Kidney glomerular epithelial cell (primary cell): ENCODE measurements around the gene PGM2L1.
"Not testable (repeated sequence)": the region's sequence is repeated elsewhere in the genome, so short reads cannot be mapped to it uniquely, and the experiment has no call there.

Experiments
- DNase-seq: peaks from one replicate; lab custom pipeline; 2025; lab: John Stamatoyannopoulos, UW

Gene PGM2L1

DNA sequence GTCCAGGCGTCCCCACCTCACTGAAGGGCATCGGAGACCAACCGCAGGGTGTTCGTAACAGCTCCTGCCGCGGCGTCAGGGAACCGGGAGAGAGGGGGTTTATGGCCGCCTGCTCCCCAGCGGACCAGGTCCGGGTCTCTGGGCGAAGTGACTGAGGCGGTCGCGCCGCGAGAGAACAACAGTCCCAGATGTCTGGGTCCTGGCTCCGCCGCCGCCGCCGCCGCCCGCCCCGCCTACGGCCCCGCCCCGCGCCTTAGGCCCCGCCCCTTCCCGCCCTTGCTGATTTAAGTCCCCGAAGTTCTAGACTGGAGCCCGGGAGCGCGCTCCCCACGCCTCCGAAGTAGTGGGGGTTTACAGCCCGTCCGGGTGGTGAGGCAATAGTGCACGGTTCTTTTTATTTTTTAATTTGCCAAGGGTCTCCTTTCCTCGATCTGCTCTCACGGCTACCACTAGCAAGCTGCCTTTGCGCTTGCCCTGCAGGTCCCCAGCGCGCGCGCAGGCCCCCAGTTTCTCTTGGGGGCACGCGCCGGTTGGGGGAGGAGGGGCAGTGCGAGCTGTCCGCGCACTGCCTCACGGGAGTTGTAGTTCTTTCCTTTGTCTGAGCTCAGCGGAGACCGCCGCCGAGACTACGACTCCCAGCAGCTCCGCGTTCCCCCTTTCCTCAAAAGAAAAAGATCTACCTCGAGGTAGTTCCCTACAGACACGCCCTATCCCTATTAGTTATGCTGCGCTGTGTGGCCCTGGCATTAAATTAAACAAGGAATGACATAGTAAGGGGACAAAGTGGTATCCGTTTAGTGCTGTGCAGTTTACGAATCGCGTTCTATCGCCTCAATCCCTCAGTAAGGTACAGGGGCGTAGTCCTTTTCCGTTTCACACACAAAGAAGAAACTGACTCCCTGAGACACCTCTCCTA, at the start of gene PGM2L1:
PGM2L1 (minus strand) TSS at position 190 of the 916 bp plus-strand sequence. CDS start 272 bp downstream, outside the sequence.
- DNase-seq = peak; percentile 94

- DNase-seq = no peak
These were observed 49.5 kb upstream of the PGM2L1 start for GRCh38 chr11:74447720-74448119.

GRCh38 chr11:74446532-74446938, 48.3 kb upstream of the PGM2L1 start:
- no peak for DNase-seq

DNA sequence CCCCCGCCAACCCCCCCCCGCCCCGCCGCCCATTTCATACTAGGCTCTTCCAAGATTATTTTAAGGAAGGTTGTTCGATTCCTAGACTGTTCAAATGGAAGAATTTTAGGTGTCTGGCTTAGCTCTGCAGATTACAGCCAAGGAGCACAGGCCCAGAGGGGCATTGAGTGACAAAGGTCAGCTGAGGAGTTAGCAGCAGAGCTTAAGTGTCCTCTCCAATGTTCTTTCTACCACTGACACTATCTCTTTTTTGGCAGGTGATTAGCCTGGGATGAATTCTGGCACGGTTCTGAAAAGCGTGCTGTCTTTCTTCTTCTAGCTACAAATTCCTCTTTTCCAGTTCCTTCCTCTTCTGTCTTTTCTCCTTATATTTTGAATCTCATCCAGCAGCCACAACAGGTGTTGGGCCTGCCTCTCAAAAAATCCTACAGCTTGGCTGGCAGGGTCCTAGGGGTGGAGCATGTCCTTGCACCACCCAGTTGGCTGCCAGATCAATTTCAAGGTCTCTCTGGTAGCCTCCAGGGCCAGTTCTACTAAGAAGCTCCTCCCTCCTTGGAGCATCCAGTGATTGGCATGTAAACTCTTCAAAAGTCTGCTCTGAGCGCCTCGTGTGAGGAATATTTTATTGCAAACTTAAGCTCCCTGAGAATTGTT, 46.1 kb upstream of the PGM2L1 start:
- no peak for DNase-seq

GRCh38 chr11:74443071-74443864, 45.0 kb upstream of the PGM2L1 start:
- DNase-seq = peak; percentile 65

DNA sequence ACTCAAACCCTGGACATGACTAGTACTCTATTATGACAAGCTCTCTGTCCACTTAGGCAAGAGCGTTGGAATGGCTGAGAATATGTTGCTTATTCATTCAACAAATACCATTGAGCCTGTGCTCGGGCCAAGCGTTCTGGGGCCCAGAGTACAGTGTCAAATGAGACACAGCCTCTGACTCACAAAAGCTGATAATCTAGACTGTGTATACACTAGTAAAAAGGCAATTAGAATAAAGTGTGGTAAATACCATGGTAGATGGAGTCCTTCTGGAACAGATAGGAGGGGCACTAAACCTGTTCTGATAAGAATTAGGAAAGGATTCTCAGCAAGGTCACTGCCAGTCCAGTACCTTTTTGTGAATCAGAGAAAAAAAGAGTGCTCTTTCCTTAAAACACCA, 44.4 kb upstream of the PGM2L1 start:
- DNase-seq = no peak

GRCh38 chr11:74438681-74439080, 40.4 kb upstream of the PGM2L1 start:
- no peak for DNase-seq

DNA sequence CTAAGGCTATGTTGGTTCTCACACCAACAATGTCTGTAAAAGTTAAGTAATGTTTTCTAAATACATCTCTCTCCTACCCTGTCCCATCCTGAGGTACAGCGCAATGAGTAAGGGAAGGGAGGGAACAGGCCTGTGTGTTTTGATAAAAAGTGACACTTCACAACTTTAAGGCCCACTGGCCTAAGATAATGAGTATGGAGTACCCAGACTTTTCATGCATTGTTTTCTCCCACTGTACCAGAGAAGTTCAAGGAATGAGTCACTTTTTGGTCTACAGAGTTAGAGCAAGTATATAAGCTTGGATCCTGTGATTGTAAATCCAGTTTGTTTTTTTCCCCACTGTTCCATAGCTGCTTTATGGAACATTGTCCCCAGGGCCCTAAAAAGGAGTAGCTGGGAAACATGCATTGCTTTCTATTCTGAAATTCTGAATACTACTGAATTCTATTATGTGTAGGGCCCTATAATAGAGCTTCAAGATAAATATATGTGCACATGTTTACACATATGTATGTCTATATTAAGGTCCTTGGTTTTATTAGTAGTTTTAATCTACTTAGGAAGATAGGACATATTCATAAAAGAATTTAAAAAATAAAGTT, 39.3 kb upstream of the PGM2L1 start:
- peak; percentile 72 for DNase-seq

- DNase-seq = no peak
These were observed 36.3 kb upstream of the PGM2L1 start for GRCh38 chr11:74434528-74434927.

DNA sequence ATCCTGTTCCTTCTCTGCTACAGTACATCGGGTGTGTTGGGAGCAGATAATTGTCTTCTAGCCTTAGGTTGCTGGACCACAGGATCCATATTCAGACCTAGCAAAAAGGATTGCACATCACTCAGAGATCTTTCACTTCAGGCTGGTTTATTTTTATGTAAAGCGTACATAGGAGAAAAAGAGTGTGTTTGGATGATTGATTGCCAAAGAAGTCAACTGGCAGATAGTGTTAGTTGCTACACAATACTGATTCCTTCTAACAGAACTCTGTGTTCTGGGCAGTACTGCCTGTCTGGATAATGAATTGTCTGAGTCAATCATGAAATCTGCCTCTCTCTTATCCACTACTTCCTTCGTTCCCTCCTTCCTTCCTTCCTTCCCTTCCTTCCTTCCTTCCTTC, 31.0 kb upstream of the PGM2L1 start:
- no peak for DNase-seq

- no peak for DNase-seq
These were observed 29.2 kb upstream of the PGM2L1 start for GRCh38 chr11:74427384-74427886.

- no peak for DNase-seq
These were observed 26.9 kb upstream of the PGM2L1 start for GRCh38 chr11:74425100-74425499.

DNA sequence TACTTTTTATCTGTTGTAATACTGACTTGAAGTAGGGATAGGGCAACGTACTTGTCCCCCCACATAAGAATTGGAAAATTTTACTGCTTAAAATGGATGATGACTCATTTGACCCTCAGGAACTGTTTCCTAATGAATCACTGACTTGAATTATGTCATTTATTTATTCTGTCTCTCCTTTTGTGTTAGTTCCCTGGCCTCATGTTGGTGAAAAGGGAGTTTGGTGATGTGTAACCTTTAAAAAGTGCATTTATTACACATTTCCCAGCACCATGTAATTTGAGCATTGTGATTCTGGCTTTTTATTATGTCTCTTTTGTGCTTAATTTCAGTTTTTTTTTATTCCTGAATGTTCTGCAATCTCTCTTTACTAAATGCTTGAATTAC, 20.3 kb upstream of the PGM2L1 start:
- DNase-seq = peak; percentile 84

GRCh38 chr11:74417860-74418508, 19.8 kb upstream of the PGM2L1 start:
- no peak for DNase-seq

GRCh38 chr11:74417379-74417804, 19.2 kb upstream of the PGM2L1 start:
- peak; percentile 10 for DNase-seq

DNA sequence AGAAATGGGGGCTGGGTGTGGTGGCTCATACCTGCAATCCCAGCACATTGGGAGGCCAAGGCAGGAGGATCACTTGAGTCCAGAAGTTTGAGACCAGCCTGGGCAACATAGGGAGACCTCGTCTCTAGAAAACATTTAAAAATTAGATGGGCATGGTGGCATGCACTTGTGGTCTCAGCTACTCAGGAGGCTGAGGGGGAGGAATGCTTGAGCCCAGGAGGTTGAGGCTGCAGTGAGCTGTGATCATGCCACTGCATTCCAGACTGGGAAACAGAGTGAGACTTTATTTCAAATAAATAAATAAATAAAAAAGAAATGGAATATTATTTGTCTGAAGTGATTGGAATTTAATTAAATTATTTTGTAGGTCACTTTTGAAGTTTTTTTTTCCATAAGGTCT, 18.7 kb upstream of the PGM2L1 start:
- DNase-seq = not testable (repeated sequence)

GRCh38 chr11:74412733-74413359, 14.6 kb upstream of the PGM2L1 start:
- DNase-seq = no peak

DNA sequence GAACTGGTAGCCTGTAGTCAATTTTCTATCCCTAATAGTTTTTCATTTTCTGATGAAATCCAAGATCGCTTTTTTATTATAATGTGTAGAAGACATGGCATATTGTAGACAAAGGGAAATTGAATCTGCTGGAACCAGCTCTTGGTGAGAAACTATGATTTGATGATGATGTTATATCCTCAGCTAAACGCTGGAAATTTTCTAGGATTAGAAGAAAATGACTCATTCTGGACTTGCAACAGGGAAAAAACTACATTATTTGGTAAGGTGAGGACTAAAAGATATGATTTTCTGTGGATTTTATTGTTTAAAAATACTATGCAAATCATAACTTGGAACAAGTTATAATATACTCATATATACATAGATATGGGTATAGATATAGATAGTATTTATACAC, 14.1 kb upstream of the PGM2L1 start:
- DNase-seq = no peak

DNA sequence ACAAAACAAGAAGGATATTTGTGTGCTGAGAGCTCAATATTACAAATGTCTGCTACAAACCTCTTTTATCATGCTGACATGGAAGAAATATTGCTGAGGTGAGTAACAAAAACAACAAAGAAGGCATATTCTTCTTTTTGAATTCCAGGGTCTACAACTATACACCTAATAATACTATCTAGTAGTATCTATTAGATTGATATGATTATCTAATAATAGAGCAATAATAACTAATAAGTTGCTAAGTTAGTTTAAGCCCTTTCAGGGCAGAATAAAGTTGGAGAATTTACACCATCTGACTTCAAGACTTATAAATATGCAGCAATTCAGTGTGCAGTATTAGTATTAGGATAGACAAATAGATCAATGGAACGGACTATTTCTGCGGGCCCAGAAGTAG, 11.4 kb upstream of the PGM2L1 start:
- no peak for DNase-seq

DNA sequence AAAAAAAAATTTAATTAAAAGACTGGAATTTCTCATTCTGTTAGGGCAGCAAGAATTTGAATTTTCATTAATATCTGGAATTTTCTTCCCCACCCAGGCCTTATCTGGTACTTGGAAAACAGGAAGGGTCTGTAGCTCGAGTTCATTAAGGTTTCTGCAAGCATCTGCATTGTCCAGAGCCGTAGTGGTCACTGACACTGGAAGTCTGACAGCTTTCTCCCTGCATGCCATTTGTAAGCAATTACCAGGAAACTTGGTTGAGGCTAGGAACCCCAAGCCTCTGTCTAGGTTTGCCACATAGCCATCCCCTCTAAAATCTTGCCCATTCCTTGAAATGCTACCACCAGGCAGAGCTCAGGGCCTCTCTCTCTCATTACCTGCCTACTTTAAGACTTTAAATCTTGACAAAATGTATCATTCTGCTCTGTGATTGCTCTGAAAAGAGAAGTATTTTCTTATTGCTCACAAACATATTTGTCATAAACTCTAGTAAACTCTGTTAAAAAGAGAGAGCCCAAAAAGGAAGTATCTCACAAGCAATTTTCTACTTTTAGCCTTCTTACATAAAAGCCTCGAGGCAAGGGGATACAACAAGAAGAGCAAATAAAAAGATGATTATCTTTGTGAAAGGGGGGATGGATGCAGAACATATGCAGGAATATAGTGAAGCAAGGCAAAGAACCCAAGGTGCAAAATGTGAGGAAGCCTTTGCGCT, 5.5 kb upstream of the PGM2L1 start:
- no peak for DNase-seq
